Vagina (tissue), 2 donors: ENCODE measurements around the gene ZNF592.

Experiments
- CTCF ChIP-seq, 3 experiments: fragments of 450-650 bp in 2 of 3; fragments of 200-600 bp in 1 of 3; sonication (generic) in 1 of 3; IDR thresholded peaks; one replicate each; pipeline ENCODE4 v1.5.1; 2017 to 2019; ENCODE audit warnings: antibody characterized with exemption in 3 of 3, mild to moderate bottlenecking in 2 of 3, moderate library complexity in 2 of 3
- POLR2A ChIP-seq, 2 donors: fragments of 450-650 bp; IDR thresholded peaks; one replicate each; pipeline ENCODE4 v1.6.1; 2017; ENCODE audit warnings: antibody characterized with exemption in 2 of 2, mild to moderate bottlenecking in 2 of 2, moderate library complexity in 2 of 2

- TF ChIP-seq CTCF (IDR thresholded peaks at IDR 0.05) (no peak), POLR2A (IDR thresholded peaks at IDR 0.05) (no peak)
Measured at GRCh38 chr15:84740691-84741090, 7.7 kb upstream of the ZNF592 start.
